HG02678 (cell line): ENCODE data around the gene IKBKG.
A peak's percentile ranks its signal among the peaks of the same experiment; 100 is the strongest.
"Not testable (repeated sequence)": the region's sequence is repeated elsewhere in the genome, so short reads cannot be mapped to it uniquely, and the experiment has no call there.

Experiments
- ATAC-seq: cut with Tn5 transposase; IDR thresholded peaks from one replicate; pipeline ENCODE4 v1.9.1; 2021; ENCODE audit warnings: mild to moderate bottlenecking, moderate library complexity; ENCODE audit not compliant: unreplicated experiment

IKBKG gene, protein sequence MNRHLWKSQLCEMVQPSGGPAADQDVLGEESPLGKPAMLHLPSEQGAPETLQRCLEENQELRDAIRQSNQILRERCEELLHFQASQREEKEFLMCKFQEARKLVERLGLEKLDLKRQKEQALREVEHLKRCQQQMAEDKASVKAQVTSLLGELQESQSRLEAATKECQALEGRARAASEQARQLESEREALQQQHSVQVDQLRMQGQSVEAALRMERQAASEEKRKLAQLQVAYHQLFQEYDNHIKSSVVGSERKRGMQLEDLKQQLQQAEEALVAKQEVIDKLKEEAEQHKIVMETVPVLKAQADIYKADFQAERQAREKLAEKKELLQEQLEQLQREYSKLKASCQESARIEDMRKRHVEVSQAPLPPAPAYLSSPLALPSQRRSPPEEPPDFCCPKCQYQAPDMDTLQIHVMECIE

DNA sequence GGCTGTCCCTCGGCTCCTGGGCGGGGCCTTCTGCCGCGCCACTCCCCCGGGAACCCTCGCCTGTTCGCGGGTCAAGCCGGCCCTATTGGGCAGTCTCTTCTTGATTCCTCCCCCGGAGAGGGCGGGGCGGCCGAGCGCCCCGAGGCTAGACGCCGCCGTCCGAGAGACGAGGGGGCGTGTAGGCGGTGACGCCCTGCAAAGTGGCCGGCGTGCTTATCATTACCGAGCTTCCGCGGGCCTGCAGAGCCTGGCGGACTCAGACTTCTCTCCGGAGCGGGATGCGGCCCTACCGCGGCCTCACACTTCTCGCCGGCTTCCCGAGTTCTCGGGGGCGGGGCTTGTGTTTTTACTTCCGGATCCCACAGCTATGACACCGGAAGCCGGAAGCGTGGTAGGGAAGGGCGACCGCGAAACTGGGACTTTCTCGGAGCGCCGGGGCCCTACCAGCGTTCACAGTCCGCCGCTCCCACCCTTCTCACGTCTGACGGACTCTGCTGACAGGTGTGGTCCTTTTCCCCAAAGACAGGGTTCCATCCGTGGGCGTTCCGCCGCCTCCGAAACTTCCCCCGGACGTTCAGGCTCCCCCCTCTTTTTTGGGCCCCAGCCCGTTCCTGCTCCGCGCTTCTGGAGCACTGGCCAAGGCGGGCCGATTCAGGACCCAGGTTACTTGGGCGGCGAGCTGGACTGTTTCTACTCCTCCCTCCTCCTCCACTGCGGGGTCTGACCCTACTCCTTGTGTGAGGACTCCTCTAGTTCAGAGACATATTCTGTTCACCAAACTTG, at the start of gene IKBKG:
Gene IKBKG (plus strand): TSS at position 376 of the 783 bp plus-strand sequence. CDS start 4,383 bp downstream, outside the sequence.
- peak; percentile 83 for ATAC-seq

DNA sequence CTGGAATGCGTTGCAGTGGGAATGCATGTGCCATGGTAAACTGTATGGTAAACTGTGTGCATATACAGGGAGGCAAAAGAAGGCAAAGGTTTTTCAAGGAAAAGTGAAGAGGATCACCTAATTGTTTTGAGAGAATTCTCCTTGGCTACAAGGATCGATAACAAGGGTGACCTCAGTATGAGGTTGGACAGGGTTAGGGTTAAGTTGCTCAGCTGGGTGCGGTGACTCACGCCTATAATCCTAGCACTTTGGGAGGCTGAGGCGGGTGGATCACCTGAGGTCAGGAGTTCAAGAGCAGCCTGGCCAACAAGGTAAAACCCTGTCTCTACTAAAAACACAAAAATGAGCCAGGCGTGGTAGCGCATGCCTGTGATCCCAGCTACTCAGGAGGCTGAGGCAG, 46.0 kb upstream of the IKBKG start:
- ATAC-seq = not testable (repeated sequence)

DNA sequence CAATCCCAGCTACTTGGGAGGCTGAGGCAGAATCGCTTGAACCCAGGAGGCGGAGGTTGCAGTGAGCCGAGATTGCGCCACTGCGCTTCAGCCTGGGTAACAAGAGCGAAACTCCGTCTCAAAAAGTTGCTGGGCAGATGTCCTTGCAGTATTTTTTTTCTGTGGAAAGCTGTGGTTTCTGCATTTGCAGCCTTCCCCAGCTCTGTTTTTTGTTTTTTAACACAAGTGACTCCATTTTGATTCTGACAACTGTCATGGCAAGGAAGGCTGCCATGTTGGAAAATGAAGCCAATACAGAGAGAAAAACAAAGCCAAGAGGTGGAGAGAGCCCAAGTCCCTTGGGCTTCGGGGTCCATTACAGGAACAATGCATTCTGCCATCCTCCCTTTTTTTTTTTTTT, 45.3 kb upstream of the IKBKG start:
- no peak for ATAC-seq

DNA sequence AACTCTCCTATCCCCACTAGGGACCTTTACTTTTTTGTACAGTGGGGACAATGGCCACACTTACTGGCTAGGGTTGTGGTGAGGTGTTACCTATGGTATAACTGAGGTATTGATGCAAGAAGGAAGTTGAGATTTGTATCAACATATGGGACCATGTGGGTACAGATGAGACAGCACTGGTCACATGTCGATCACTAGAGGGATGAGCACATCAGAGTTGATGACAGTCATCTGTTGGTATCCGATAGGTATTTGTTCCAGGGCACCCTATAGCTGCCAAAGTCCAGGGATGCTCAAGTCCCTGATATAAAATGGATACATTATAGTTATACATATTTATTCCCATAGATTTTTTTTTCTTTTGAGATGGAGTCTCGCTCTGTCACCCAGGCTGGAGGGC, 44.4 kb upstream of the IKBKG start:
- no peak for ATAC-seq

DNA sequence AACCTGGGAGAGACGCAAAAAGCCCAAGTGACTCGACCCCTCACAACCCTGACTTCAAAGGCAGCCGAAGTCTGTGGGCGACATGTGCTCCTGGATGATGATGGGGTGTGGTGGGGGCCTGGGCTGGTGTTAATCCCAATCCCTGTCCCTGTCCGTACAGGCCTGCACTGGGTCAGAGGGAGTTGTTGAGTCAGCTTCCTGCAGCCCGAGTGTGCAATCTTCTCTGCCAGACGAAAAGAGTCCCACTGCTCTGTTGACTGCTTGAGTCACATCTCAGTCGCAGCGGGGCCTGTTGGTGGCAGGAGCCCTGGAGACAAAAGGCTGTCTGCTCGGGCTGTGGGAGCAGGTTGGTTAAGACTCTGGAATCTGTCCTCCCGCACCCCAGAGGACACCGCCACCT, 41.7 kb upstream of the IKBKG start:
- no peak for ATAC-seq

DNA sequence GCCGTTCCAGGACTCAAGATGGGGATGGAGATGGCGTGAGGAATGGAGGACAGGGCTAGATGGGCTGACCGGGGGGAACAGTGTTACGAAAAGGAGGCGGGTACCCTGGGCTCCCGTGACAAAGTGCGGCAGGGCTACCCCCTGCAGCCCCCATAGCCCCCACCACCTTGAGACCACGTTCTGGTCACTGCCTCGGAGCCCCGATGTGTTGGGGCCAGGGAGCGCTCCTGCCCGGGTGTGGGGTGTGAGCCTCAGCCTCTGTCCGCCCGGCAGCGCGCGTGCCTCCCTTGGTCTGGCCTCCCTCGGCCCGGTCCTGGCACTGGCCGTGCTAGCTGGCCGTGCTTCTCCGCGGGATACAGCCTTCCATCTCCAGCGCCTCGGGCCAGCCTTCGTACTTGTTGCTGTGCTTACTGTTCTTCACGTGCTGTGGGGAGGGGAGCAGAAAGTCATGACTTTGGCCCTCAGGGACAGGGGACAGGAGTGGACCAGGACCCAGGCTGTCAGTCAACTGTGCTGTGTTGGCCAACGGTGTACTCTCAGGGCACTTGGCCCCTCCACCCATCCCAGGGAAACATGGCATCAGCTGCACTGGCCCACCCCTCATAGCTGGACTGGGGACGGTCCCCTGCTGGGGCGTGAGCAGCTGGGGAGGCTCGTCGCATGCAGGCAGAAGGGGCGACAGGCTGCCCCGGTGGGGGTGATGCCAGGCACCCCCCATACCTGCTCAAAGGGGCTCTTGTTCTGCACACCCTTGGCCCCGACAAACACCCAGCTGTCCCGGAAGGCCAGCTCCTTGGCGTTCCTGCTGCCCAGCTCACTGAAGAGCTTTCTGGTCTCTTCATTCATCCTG, 40.7 kb upstream of the IKBKG start:
- no peak for ATAC-seq

DNA sequence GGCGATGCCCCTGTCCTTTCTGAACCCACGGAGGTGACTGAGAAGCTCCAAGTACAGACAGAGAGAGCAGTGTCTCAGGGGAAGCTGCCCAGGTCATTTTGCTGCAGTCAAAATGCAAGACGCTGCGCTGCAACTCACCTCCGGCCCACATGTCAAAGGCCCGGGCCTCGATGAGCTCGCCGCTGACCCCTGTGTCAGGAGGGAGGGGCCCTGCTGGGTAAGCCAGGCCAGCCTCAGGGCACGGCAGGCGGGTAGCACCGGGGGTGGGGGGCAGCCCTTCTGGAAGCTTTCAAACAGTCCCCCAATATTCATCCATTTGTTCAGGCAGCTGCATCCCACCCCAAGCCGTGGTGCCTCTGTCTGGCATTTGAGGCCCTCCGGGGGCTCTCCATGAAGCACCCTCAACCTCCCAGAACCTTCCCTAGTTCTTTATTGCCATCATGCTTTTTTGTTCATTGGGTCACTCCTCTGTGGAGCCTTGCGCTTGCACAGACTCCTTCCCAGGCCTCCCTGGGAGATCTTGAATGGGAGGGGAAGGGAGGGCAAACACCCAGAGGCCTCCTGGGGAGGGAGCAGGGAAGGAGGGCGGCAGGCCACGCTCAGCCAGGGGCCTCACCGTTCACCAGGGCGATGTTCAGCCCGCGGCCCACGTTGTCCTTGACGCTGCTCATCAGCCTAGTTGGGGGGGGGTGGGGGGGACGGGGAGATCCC, 39.6 kb upstream of the IKBKG start:
- ATAC-seq = no peak

DNA sequence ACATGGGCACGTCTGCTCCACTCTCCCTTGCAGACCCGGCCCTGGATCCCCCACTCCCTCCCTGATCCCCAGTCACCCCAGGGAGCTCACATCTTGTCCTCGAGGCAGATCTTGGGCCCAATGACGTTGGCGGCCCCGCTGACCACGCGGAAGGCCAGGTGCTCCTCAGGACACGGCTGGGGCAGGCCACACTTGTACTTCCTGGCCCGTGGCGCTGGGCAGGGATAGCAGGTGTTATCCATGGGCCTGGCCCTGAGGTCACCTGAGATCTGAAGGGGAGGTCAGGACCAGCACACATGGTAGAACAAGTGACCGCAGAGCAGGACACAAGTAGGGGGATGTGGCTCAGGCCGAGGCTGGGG, 39.1 kb upstream of the IKBKG start:
- no peak for ATAC-seq

DNA sequence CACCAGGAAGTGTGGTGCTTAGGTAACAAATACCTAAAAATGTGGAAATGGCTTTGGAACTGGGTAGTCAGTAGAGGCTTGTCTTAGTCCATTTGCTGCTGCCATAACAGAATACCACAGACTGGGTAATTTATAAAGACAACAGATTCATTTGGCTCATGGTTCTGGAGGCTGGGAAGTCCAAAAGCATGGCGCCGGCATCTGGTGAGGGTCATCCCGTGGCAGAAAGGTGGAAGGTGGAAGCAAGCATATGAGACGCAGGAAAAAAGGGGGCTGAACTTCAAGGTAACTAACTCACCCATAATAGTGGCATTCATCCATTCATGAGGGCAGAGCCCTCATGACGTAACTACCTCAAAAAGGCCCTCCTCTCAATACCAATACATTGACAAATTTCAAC, 38.0 kb upstream of the IKBKG start:
- ATAC-seq = no peak

DNA sequence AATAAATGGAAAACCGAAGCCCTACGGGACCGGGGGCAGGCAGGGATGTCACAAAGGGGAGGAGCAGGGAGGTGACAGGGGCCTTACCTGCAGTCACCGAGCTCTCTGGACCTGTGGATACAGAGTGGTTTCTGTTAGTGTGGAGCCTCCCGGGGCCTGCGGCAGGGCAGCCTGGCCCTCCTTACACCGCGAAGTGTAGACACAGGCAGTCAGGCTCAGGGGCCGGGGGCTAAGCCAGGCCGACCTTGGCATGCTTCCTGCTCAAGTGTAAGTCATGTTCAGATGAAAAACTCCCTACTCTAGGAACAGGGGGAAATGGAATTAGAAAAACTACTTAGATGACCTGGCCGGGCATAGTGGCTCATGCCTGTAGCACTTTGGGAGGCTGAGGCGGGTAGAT, 35.7 kb upstream of the IKBKG start:
- no peak for ATAC-seq

DNA sequence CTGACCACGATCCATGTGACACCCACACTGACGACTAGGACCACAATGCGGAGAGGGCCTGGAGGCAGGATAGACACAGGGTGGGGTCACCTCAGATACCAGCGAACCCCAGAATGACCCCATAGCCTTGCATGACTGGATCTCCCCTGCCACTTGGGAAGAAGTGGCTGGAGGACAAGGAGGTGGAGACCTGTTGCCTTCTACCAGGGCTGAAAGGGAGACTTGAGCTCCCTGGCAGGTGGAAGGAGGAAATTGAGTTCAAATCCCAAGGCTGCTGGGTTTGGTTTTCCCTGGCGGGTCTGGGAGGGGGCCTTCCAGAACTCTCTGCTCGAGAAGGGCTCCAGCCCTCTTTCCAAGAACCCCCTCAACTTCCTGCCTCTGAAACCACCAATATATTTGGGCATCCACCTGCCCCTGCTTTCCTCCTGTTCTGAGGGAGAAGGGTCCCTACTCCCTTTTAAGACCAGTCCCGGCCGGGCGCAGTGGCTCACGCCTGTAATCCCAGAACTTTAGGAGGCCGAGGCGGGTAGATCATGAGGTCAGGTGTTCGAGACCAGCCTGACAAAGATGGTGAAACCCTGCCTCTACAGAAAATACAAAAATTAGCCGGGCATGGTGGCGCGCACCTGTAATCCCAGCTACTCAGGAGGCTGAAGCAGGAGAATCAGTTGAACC, 34.4 kb upstream of the IKBKG start:
- no peak for ATAC-seq

DNA sequence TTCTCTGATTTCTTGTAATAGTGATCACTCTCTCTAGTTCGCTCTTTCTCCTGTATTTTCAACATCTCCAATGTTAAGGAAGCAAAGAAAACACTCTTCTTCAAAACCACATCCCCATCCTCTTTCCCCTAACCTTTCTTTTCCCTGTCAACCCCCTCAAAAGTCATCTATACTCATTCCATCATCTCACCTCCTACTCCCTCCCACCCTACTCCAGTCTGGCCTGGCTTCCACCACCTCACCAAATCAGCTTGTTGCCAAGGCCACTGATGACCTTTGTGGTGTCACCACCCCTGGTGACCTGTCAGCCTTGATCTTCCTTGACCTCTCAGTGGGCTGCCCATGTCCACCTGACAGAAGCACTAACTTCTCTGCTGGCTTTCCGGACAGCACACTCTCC, 33.7 kb upstream of the IKBKG start:
- no peak for ATAC-seq

DNA sequence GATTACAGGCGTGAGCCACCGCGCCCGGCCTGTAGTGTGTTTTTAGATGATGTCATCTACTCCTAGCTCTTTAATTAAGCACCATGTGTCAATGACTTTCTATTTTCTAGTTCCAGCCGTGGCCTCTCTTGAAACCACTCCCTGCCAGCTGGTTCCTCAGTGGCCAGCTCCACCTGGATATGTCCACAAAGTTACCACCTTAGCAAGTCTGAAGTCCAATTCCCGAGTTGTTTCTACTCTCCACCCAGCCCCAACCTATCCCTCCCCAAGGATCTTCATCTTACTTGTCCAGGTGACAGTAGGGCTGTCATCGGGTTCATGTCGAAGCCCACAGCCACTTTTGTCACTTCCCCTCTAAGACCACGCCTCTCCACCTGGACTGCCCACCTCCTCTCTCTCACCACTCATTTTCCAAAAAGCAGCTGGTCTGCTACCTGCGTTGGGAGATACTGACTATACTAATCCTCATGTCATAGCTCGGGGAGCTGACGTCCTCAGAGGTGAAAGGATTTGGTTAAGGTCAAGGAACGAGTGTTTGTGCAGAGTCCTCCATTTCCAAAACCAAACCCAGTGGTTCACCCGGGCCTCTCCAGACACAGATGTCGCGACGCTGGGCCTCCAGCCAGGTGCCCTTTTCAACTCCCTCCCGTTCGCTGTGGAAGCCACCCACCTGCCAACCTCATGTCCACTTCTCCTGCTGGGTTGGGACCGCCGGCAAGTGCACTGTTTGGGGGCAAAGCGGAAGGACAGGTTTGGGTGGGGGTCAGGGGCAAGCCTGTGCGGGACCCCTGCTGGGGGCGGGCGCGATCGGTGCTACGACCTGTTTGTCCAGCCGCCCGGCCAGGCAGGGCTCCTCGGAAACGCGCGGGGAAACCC, 32.1 kb upstream of the IKBKG start:
- ATAC-seq = no peak

DNA sequence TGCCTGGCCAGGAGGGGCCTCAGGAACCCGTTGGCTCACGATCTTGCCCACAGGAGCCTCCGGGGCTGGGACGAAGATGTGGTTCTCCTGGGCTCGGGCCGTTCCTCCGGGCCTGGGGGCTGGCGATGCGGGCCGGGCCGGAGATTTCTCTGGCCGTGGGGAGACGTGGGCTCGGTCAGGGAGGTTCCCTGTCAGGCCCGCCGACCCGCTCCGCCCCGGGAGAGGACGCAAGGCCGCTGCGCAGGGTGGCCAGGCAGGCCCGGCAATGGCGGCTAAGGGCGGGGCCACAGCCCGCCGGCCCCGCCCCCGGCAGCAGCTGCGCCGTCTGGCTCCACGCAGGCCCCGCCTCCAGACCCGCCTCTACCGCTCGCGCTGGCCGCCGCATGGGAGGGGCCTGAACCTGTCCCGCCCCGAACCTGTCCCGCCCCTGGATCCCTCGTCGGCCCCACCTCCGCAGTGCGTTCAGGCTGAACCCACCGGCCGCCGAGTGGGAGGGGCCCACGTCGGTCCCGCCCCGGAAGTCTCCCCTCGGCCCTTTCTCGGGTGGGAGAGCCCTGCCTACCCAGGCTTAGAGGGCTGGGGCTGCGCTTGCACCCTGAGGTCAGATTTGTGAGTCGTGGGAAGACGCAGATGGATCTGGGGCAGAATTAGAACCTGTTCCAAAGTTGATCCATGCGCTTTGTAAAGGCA, 31.3 kb upstream of the IKBKG start, which contains the start of gene FAM3A:
Gene FAM3A (minus strand): TSS at position 267 of the 690 bp plus-strand sequence. CDS start 460 bp downstream, outside the sequence.
- ATAC-seq = peak; percentile 91

DNA sequence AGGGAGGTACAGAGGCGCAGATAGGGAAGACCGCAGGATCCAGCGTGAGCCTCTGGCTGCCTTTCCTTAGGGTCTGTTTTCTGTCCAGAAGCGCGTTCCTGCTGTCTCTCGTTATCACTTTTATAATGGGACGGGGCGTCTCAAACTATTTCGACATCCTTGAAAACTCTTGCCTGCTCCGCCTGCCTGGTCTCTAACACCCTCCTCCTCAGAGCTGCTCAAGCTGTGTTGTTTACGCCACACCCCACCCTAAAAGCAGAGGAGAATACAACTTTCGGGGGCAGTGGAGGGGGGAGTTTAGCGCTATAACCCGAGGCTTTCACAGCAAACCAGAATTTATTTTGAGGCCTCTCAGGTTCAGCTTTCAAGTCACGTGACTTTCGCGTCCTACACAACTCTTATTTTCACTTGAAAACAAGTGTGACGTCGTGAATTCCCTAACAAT, 30.7 kb upstream of the IKBKG start:
- ATAC-seq = peak; percentile 13

DNA sequence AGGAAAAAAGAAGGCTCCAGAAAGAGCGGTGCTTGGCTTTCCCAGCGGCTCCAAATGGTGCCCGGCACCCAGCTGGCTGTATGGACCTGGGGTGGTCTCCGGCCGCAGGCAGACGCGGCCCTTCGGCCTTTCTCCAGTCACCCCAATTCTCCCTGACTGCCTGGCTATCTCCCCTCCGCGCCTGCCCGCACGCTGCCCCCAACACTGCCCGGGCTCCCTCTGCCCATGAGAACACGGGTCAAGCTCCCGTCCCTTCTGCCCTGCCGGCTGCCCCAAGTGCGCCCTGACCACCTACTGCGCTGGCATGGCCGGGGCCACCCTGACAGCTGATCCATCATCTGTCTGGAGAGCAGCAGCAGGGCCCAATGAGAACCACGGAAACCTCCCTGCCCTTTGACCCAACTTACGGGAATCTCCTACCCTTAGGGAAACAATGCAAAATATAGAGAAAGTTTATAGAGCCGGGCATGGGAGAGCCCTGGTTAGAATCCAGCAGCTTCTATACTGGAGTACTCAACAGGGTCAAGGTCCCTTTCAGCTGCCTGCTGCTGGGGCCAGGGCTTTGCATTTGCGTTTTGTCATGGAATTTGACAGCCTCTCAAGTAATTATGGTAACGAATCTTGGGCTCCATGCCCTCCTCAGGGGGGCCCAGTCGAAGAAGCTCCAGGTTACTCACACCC, 30.2 kb upstream of the IKBKG start:
- no peak for ATAC-seq

DNA sequence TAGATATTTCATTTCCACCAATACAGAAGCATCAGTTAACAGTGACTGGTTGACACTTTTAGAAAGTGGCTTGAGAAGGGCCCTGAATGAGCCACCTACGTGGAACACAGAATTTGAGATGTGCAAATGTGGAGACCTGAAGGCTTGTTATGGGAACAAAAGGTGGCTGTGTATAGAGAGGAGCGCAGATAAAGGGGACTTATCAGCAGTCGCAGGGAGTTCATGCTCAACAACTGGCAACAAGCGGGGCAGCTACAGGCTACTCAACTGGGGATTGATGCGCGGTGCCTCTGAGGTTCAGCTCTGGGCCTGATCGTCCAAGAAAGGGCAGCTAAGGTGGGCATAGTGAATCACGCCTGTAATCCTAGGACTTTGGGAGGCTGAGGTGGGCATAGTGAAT, 28.0 kb upstream of the IKBKG start:
- ATAC-seq = no peak
